ENCODE measurements around the gene STX2.
"Not testable (repeated sequence)": the region's sequence is repeated elsewhere in the genome, so short reads cannot be mapped to it uniquely, and the experiment has no call there.

The STX2 gene

GRCh38 chr12:130761537-130762318 lies 77.3 kb downstream of the STX2 start:
- DNase-seq = peak; percentile 50

GRCh38 chr12:130754234-130754901 lies 84.7 kb downstream of the STX2 start:
- no peak for DNase-seq

GRCh38 chr12:130752692-130753230 lies 86.3 kb downstream of the STX2 start:
- DNase-seq = no peak

- not testable (repeated sequence) for DNase-seq
These were observed 87.0 kb downstream of the STX2 start for GRCh38 chr12:130752037-130752436.

- no peak for DNase-seq
These were observed 90.3 kb downstream of the STX2 start for GRCh38 chr12:130748786-130749185.

- peak; percentile 65 for DNase-seq
These were observed 90.9 kb downstream of the STX2 start for GRCh38 chr12:130747867-130748740.

GRCh38 chr12:130746546-130746945 lies 92.5 kb downstream of the STX2 start:
- DNase-seq = no peak

GRCh38 chr12:130745921-130746320 lies 93.1 kb downstream of the STX2 start:
- no peak for DNase-seq

GRCh38 chr12:130744274-130744673 lies 94.8 kb downstream of the STX2 start:
- no peak for DNase-seq

GRCh38 chr12:130743606-130744005 lies 95.4 kb downstream of the STX2 start:
- DNase-seq = no peak

GRCh38 chr12:130743176-130743575 lies 95.9 kb downstream of the STX2 start:
- DNase-seq = no peak

- DNase-seq = no peak
These were observed 96.3 kb downstream of the STX2 start for GRCh38 chr12:130742716-130743115.

- DNase-seq = no peak
These were observed 96.9 kb downstream of the STX2 start for GRCh38 chr12:130742112-130742511.

All from DMS153 (cell line).